ENCODE data around the gene OR5K2. TPM values are rescaled to one million over a fixed set of nuclear protein-coding genes. Genes with fewer than 3 reads are reported as not detected.

Gene OR5K2
- total RNA-seq, 1 donor from 2014 or later = not detected

GRCh38 chr3:98530676-98531075 lies 33.2 kb downstream of the OR5K2 start:
- Mint-ChIP-seq H3K27ac (ENCODE audit: unreplicated experiment) (no peak overlapping the region), H3K36me3 (ENCODE audit: low read depth) (no peaks in the 10 kb centered on the region), H3K27me3 (ENCODE audit: low read depth) (no peaks in the 10 kb centered on the region), H3K9me3 (no peaks in the 10 kb centered on the region), H3K4me1 (peaks cover 4% of the 10 kb centered on the region), H3K4me3 (no peak overlapping the region)
- no peak for TF ChIP-seq CTCF (conservative IDR thresholded peaks at IDR 0.05)
- no peak for DNase-seq (ENCODE audit: low read depth, low spot score)

GRCh38 chr3:98531622-98532274 lies 34.3 kb downstream of the OR5K2 start, which contains the start of gene GPR15:
TSS of gene GPR15 (plus strand) at chr3:98531978. CDS start at chr3:98532034, 56 bp downstream.
- H3K4me1 Mint-ChIP-seq = peaks cover 4% of the 10 kb centered on the region
- no peaks in the 10 kb centered on the region for H3K9me3 Mint-ChIP-seq
- H3K27ac Mint-ChIP-seq (ENCODE audit: unreplicated experiment) = no peak within 1 kb of the TSS
- H3K4me3 Mint-ChIP-seq = no peak within 1 kb of the TSS
- no peak for TF ChIP-seq CTCF (conservative IDR thresholded peaks at IDR 0.05)
- no peaks in the 10 kb centered on the region for H3K36me3 Mint-ChIP-seq (ENCODE audit: low read depth)
- no peak for DNase-seq (ENCODE audit: low read depth, low spot score)
- H3K27me3 Mint-ChIP-seq (ENCODE audit: low read depth) = no peaks in the 10 kb centered on the region

- no peak for TF ChIP-seq CTCF (conservative IDR thresholded peaks at IDR 0.05)
- Mint-ChIP-seq H3K27me3 (ENCODE audit: low read depth) (no peaks in the 10 kb centered on the region), H3K27ac (ENCODE audit: unreplicated experiment) (no peak overlapping the region), H3K36me3 (ENCODE audit: low read depth) (no peaks in the 10 kb centered on the region), H3K4me3 (no peak overlapping the region), H3K4me1 (peaks cover 4% of the 10 kb centered on the region), H3K9me3 (no peaks in the 10 kb centered on the region)
- no peak for DNase-seq (ENCODE audit: low read depth, low spot score)
Measured at GRCh38 chr3:98532275-98532637, 34.8 kb downstream of the OR5K2 start.

GRCh38 chr3:98532709-98533571 lies 35.5 kb downstream of the OR5K2 start:
- Mint-ChIP-seq H3K27ac (ENCODE audit: unreplicated experiment) (no peak overlapping the region), H3K4me1 (peaks cover 4% of the 10 kb centered on the region), H3K27me3 (ENCODE audit: low read depth) (no peaks in the 10 kb centered on the region), H3K36me3 (ENCODE audit: low read depth) (no peaks in the 10 kb centered on the region), H3K4me3 (no peak overlapping the region), H3K9me3 (no peaks in the 10 kb centered on the region)
- no peak for DNase-seq (ENCODE audit: low read depth, low spot score)
- TF ChIP-seq CTCF (conservative IDR thresholded peaks at IDR 0.05) = no peak

- no peak overlapping the region for H3K27ac Mint-ChIP-seq (ENCODE audit: unreplicated experiment)
- H3K4me3 Mint-ChIP-seq = no peak overlapping the region
- H3K27me3 Mint-ChIP-seq (ENCODE audit: low read depth) = no peaks in the 10 kb centered on the region
- DNase-seq (ENCODE audit: low read depth, low spot score) = no peak
- no peaks in the 10 kb centered on the region for H3K36me3 Mint-ChIP-seq (ENCODE audit: low read depth)
- TF ChIP-seq CTCF (conservative IDR thresholded peaks at IDR 0.05) = no peak
- H3K9me3 Mint-ChIP-seq = no peaks in the 10 kb centered on the region
- no peaks in the 10 kb centered on the region for H3K4me1 Mint-ChIP-seq
Measured at GRCh38 chr3:98534168-98534567, 36.7 kb downstream of the OR5K2 start.
